Muscle of back (tissue), 13 donors: ENCODE data around the gene ELMOD3. TPM values are rescaled to one million over a fixed set of nuclear protein-coding genes. Genes with fewer than 3 reads are reported as not detected.
"Not testable (repeated sequence)": the region's sequence is repeated elsewhere in the genome, so short reads cannot be mapped to it uniquely, and the experiment has no call there.

Experiments used
- DNase-seq, 3 donors: peaks; one replicate each; pipeline versions ENCODE4 v3.0.0 to v3.0.0-alpha.2; 2013
- long read RNA-seq, 9 donors: transcript quantifications; one replicate each; lab custom pipeline, GENCODE V29; 2026
- polyA plus RNA-seq, 10 donors: library from polyadenylated mRNA; unstranded; fragments of 120-200 nt; gene quantifications; one replicate each; pipeline ENCODE4 v1.2.1, GENCODE V29; 2013; ENCODE audit not compliant: insufficient read length in 10 of 10

ELMOD3 gene
- polyA plus RNA-seq: 10 to 100 TPM; 11.1 to 21.3 (median 13.8) TPM
- long read RNA-seq, donor 1: 0 reads
- long read RNA-seq, donor 2: 0 reads
- long read RNA-seq, donor 3: 0 reads
- long read RNA-seq, donor 4: 0 reads
- long read RNA-seq, donor 5: 0 reads
- long read RNA-seq, donor 6, partial matches to known transcripts: 0 of 1 reads
- long read RNA-seq, donor 6, other reads (novel, unspliced or antisense): 0 of 1 reads
- long read RNA-seq, donor 7, partial matches to known transcripts: 0 of 2 reads
- long read RNA-seq, donor 7, other reads (novel, unspliced or antisense): 0 of 2 reads
- long read RNA-seq, donor 8: 0 reads
- long read RNA-seq, donor 9: 0 reads

DNA sequence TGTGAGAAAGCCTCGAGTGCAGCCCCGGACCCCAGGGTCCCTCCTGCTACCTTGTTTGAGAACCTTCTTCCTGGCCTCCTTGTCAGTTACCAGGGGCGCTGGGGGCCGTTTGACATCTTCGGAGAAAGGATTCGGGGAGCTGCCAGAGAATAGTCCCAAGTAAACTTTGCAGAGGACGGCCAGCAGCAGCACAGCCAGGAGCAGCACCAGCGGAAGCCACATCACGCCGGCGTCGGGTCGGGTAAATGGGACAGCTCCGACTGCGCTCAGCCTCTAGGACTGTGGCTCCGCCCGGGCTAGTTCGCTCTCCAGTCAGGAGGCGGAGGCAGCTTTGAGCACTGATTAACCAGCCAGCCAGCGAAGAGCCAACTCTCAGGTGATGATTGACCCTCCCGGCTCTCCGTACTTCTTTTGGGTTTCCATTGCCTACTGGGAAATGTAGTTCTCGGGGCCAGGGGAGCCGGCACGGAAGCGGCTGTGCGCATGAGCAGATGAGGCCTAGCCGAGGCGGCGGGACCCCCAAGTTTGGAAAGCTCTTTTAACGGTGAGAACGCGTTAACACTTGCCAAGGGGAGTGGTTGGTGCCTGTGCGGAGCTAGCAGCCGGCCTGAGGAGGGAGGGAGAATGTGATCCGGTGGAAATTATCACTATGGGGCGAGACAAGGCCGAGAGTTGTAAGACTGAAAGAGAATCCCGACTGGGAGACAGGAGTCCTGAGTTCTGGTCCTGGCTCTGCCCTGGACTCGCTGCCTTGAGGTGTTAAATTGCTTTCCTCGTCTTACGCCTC lies at the start of gene ELMOD3, which contains the start of gene RETSAT:
Gene ELMOD3, plus strand, starts transcription at position 484 of the 787 bp plus-strand sequence. CDS start 2,430 bp downstream, outside the sequence.
Gene RETSAT, minus strand, starts transcription at position 243 of the 787 bp plus-strand sequence. Its CDS starts 21 bp downstream, at position 222.
- DNase-seq: peak; percentile 99 to 100 (median 99)

GRCh38 chr2:85307527-85307897 lies 47.1 kb upstream of the ELMOD3 start:
- no peak for DNase-seq

DNA sequence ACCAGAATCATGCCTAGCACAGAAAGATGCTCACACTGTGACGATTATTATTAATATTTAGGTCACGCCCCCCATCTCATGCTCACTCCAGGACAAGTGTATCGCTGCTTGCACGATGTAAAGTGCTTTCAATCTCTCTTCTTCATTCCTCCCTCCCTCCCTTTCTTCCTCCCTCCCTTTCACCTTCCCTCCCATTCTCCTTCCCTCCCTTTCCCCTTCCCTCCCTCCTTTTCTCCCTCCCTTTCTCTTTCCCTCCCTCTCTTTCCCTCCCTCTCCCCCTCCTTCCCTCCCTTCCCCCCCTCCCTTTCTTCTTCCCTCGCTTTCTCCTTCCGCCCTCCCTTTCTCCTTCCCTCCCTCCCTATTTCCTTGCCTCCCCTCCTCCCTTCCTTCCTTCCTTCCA lies 46.4 kb upstream of the ELMOD3 start:
- DNase-seq: no peak

- peak in 2 of 3 donors; percentile 45 to 74 for DNase-seq
Measured at GRCh38 chr2:85308896-85309555, 45.5 kb upstream of the ELMOD3 start.

DNA sequence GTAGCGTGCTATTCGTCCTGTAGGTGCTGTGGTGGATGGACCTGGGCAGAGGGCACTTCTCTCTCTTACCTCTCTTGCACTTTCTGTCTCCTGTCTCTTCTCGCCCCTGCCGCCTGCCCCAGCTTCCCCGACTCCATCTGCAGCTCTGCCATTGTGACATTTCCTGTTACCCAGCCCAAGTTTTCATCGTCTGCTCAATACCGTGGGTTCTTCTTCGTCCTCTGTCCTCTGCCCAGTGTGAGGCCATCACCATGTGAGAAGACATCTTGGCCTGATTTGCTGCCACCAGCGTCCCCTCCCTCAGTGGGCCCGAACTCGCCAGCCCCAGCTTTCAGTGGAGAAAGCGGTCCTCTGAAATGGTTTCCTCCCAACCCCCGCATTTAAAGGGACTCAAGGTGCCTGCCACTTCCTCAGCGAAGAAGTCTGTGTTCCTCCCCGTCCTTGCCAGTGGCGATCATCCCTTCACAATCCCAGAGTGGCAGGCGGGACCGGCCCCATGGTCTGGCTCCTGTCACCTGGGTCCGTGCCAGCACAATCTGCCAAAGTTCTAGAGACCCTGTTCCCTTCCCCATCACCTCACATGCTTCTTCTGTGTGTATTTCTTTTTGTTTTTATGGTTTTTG lies 44.8 kb upstream of the ELMOD3 start:
- no peak for DNase-seq

GRCh38 chr2:85310330-85310729 lies 44.2 kb upstream of the ELMOD3 start:
- DNase-seq: no peak

- no peak for DNase-seq
Measured at GRCh38 chr2:85312404-85312803, 42.2 kb upstream of the ELMOD3 start.

DNA sequence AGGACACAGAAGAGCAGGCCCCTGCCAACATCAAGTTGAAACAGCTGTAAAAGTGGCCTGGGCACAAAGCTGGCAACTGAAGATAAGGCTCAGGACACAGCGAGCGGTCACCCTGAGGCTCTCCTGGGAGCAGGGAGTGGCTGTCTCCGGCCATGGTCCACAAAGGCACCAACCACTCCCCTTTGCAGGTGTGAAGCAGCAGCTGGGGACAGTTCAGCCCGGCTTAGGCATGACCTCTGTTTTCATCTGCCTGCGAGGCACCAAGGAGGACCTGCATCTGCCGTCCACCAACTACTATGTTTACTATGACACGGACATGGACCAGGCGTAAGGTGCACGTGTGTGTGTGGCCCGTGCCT lies 39.7 kb upstream of the ELMOD3 start:
- DNase-seq: no peak

- DNase-seq: not testable (repeated sequence)
Measured at GRCh38 chr2:85315921-85316320, 38.6 kb upstream of the ELMOD3 start.

- DNase-seq: peak in 2 of 3 donors; percentile 52 to 71
Measured at GRCh38 chr2:85318222-85319074, 36.1 kb upstream of the ELMOD3 start.

GRCh38 chr2:85319796-85320195 lies 34.8 kb upstream of the ELMOD3 start:
- DNase-seq: no peak

DNA sequence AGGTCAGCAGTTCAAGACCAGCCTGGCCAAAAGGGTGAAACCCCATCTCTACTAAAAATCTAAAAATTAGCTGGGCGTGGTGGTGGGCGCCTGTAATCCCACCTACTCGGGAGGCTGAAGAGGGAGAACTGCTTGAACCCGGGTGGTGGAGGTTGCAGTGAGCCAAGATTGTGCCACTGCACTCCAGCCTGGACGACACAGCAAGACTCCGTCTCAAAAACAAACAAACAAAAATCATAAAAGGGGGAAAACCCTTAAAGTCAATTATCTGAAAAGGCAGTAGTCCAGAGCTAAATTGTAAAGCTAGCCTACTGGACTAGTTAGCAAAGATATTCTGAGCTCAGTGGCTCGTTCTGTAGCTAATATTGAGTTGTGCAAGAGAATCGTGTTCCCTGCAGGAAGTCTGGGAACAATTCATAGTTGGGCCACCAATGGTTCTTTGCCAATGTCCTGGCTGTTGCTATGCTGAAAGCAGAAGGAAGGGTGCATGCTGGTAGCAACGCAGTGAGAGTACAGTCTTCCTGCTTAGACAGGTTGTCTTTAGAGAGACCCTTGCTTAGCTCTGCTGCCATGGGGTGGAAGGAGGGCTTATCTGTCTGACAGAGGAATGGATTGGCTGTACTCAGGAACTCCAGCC lies 31.1 kb upstream of the ELMOD3 start:
- DNase-seq: no peak

DNA sequence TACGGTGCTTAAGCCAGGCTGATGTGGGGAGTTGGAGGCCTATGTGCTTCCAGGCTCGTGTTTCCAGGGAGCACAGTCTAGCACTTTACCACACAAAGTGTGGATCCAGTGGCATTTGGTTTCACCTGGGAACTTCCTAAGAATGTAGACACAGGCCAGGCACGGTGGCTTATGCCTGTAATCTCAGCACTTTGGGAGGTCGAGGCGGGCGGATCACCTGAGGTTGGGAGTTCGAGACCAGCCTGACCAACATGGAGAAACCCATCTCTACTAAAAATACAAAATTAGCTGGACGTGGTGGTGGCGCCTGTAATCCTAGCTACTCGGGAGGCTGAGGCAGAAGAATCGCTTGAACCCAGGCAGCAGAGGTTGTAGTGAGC lies 30.6 kb upstream of the ELMOD3 start:
- not testable (repeated sequence) for DNase-seq

GRCh38 chr2:85324639-85325465 lies 29.7 kb upstream of the ELMOD3 start:
- DNase-seq: no peak

DNA sequence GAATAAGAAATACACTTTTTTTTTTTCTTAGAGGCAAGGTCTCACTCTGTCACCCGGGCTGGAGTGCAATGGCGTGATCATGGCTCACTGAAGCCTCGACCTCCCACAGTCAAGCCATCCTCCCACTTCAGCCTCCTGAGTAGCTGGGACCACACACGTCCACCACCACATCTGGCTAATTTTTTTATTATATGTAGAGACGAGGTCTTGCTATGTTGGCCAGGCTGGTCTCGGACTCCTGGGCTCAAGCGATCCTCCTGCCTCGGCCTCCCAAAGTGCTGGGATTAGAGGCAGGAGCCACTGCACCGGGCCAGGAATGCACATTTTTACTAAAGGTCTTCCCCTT lies 29.1 kb upstream of the ELMOD3 start:
- DNase-seq: no peak

DNA sequence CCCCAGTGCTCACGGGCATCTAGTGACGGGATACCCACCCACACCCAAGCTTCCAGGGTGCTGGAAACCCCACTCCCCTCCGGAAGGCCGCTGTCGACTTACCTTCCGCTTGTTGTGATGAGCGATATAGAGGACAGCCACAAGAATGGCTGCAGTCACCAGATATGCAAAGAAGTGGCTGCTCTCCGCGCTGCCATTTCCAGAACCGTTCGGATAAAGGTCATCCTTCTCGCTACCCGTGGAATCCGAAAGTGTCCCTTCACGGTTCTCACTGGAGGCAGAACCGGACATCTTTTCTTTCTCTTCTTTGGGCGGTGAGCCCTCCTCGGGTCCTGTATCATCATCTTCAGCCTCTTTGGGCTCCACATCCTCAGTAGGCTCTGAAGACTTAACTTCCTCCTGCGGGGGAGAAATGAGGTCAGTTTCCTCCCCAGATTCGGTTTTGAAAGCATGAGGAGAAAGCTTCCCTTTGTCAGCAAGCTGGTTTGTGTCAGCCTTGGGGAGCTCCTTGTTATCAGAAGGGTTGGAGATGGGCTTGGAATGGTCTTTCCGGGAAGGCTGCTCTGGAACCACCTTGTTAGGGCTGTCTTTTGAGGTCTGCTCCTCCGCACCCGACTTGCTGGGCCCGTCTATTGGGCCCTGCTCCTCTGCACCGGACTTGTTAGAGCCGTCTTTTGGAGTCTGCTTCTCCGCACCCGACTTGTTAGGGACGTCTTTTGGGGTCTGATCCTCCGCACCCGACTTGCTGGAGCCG lies 28.0 kb upstream of the ELMOD3 start:
- peak in 1 of 3 donors; percentile 41 for DNase-seq

- peak; percentile 22 to 84 (median 61) for DNase-seq
Measured at GRCh38 chr2:85327160-85327821, 27.3 kb upstream of the ELMOD3 start.
